Mesenchymal stem cell (in vitro differentiated cells and primary cell): ENCODE measurements around the gene PKNOX1.
"Not testable (repeated sequence)": the region's sequence is repeated elsewhere in the genome, so short reads cannot be mapped to it uniquely, and the experiment has no call there.

Experiments
- DNase-seq: peaks from one replicate; pipeline ENCODE4 v3.0.0-alpha.2; 2013
- H2AFZ ChIP-seq: one replicate; pipeline ENCODE4 v1.6.1; 2013; ENCODE audit warnings: low read depth, mild to moderate bottlenecking, control low read depth, inconsistent platforms, low read length, moderate library complexity
- H2AK5ac ChIP-seq: 2 replicates; pipeline ENCODE4 v1.6.1; 2013; ENCODE audit warnings: low read length, moderate library complexity, mild to moderate bottlenecking, inconsistent platforms; ENCODE audit not compliant: severe bottlenecking
- H2BK120ac ChIP-seq: one replicate; pipeline ENCODE4 v1.6.1; 2013; ENCODE audit warnings: low read depth, mild to moderate bottlenecking, inconsistent platforms, low read length, moderate library complexity
- H2BK12ac ChIP-seq, 2 experiments: one replicate each; pipeline ENCODE4 v1.6.1; 2013; ENCODE audit warnings: inconsistent platforms in 2 of 2, low read length in 2 of 2, mild to moderate bottlenecking in 2 of 2, moderate library complexity in 2 of 2, control low read depth in 1 of 2
- H2BK15ac ChIP-seq: one replicate; pipeline ENCODE4 v1.6.1; 2013; ENCODE audit warnings: mild to moderate bottlenecking, low read depth, inconsistent platforms; ENCODE audit not compliant: poor library complexity, severe bottlenecking
- H2BK5ac ChIP-seq: 2 replicates; pipeline ENCODE4 v1.6.1; 2013; ENCODE audit warnings: low read depth, mild to moderate bottlenecking, low read length, control low read depth, inconsistent platforms; ENCODE audit not compliant: poor library complexity, severe bottlenecking
- H3K14ac ChIP-seq, 2 experiments: one replicate each; pipeline ENCODE4 v1.6.1; 2013; ENCODE audit warnings: inconsistent platforms in 2 of 2, low read length in 2 of 2, control low read depth in 1 of 2, mild to moderate bottlenecking in 1 of 2, moderate library complexity in 1 of 2
- H3K18ac ChIP-seq, 2 experiments: one replicate each; pipeline ENCODE4 v1.6.1; 2013; ENCODE audit warnings: inconsistent platforms in 2 of 2, low read length in 2 of 2, control low read depth in 1 of 2, low read depth in 1 of 2, mild to moderate bottlenecking in 1 of 2
- H3K23ac ChIP-seq, 2 experiments: one replicate each; pipeline ENCODE4 v1.6.1; 2013; ENCODE audit warnings: inconsistent platforms in 2 of 2, low read length in 2 of 2, mild to moderate bottlenecking in 2 of 2, moderate library complexity in 2 of 2, control low read depth in 1 of 2
- H3K27ac ChIP-seq: 2 replicates; pipeline ENCODE4 v1.5.1; 2013; ENCODE audit warnings: mild to moderate bottlenecking, moderate library complexity, low read length, control low read depth, inconsistent platforms; ENCODE audit not compliant: poor library complexity, severe bottlenecking
- H3K27me3 ChIP-seq, 2 experiments: 2 replicates each; pipeline versions ENCODE4 v1.6.1 to v1.7.0; 2013; ENCODE audit warnings: low read length in 2 of 2, mild to moderate bottlenecking in 2 of 2, moderate library complexity in 2 of 2, control low read depth in 1 of 2, inconsistent platforms in 1 of 2; ENCODE audit not compliant: control insufficient read depth in 1 of 2, insufficient read depth in 1 of 2
- H3K36me3 ChIP-seq, 2 experiments: 2 replicates each; pipeline versions ENCODE4 v1.6.1 to v1.7.0; 2013; ENCODE audit warnings: low read length in 2 of 2, control low read depth in 1 of 2, inconsistent platforms in 1 of 2, low read depth in 1 of 2, mild to moderate bottlenecking in 1 of 2; ENCODE audit not compliant: insufficient read depth in 2 of 2, control insufficient read depth in 1 of 2
- H3K4ac ChIP-seq, 2 experiments: one replicate each; pipeline ENCODE4 v1.6.1; 2013; ENCODE audit warnings: inconsistent platforms in 2 of 2, low read length in 2 of 2, mild to moderate bottlenecking in 2 of 2, moderate library complexity in 2 of 2, control low read depth in 1 of 2, low read depth in 1 of 2
- H3K4me1 ChIP-seq: 2 replicates; pipeline ENCODE4 v1.6.1; 2013; ENCODE audit warnings: low read depth, low read length, control low read depth; ENCODE audit not compliant: control insufficient read depth, insufficient read depth
- H3K4me2 ChIP-seq: 2 replicates; pipeline ENCODE4 v1.6.1; 2013; ENCODE audit warnings: low read length, mild to moderate bottlenecking, inconsistent platforms; ENCODE audit not compliant: poor library complexity, severe bottlenecking
- H3K4me3 ChIP-seq, 2 experiments: 2 replicates each; pipeline versions ENCODE4 v1.5.1 to v1.7.0; 2013; ENCODE audit warnings: low read length in 2 of 2, mild to moderate bottlenecking in 2 of 2, control low read depth in 1 of 2, low read depth in 1 of 2; ENCODE audit not compliant: insufficient read depth in 1 of 2
- H3K79me1 ChIP-seq: replicated peaks from 2 replicates; pipeline ENCODE4 v1.6.1; 2013; ENCODE audit warnings: mild to moderate bottlenecking, control low read depth, low read length, inconsistent platforms; ENCODE audit not compliant: poor library complexity, severe bottlenecking
- H3K9ac ChIP-seq: 2 replicates; pipeline ENCODE4 v1.7.0; 2013; ENCODE audit warnings: mild to moderate bottlenecking, low read length, moderate library complexity
- H3K9me3 ChIP-seq: 2 replicates; pipeline ENCODE4 v1.7.0; 2013; ENCODE audit warnings: mild to moderate bottlenecking, low read length; ENCODE audit not compliant: control insufficient read depth
- H4K8ac ChIP-seq: one replicate; pipeline ENCODE4 v1.6.1; 2013; ENCODE audit warnings: inconsistent platforms, mild to moderate bottlenecking, low read length, moderate library complexity
- H4K91ac ChIP-seq: one replicate; pipeline ENCODE4 v1.6.1; 2013; ENCODE audit warnings: mild to moderate bottlenecking, low read length, inconsistent platforms
- WGBS: methylation state at CpG from one replicate; pipeline ENCODE4 v1.1.7; 2013; ENCODE audit warnings: mixed read lengths; 5-methylcytosine and 5-hydroxymethylcytosine counted together

The PKNOX1 gene

GRCh38 chr21:43006051-43006873, 31.9 kb downstream of the PKNOX1 start:
- H2AFZ ChIP-seq, H3K27me3 ChIP-seq, H3K23ac ChIP-seq, H4K91ac ChIP-seq, H3K9me3 ChIP-seq, H2BK15ac ChIP-seq, H2BK12ac ChIP-seq, H3K4me3 ChIP-seq, H2BK120ac ChIP-seq, H3K4ac ChIP-seq, H3K9ac ChIP-seq, H3K14ac ChIP-seq, H3K4me1 ChIP-seq, H3K27ac ChIP-seq, H3K4me2 ChIP-seq, H2BK5ac ChIP-seq, H2AK5ac ChIP-seq: not testable (repeated sequence)
- Histone ChIP-seq H3K79me1 (peaks cover 16% of the 10 kb centered on the region), H3K36me3 (peaks cover 17 to 46% of the 10 kb centered on the region in 2 experiments), H4K8ac (peak overlapping the region; percentile 29), H3K18ac (peak overlapping the region in 1 of 2 experiments; percentile 16)
- WGBS = 51% methylated on average over 14 of the region's 14 CpGs
- DNase-seq = peak; percentile 37

GRCh38 chr21:43006874-43007208, 32.5 kb downstream of the PKNOX1 start:
- Histone ChIP-seq H2BK5ac (no peak overlapping the region), H3K4me2 (no peak overlapping the region), H3K9me3 (no peaks in the 10 kb centered on the region), H3K27ac (no peak overlapping the region), H3K36me3 (peaks cover 22 to 52% of the 10 kb centered on the region in 2 experiments), H3K23ac (no peak overlapping the region), H3K4me3 (no peak overlapping the region), H2AFZ (no peak overlapping the region), H3K18ac (no peak overlapping the region), H2AK5ac (no peak overlapping the region), H2BK120ac (no peak overlapping the region), H3K4ac (no peak overlapping the region), H4K8ac (no peak overlapping the region), H3K14ac (no peak overlapping the region), H3K27me3 (no peaks in the 10 kb centered on the region), H3K9ac (no peak overlapping the region), H2BK12ac (no peak overlapping the region), H3K4me1 (peaks cover 5% of the 10 kb centered on the region), H3K79me1 (peaks cover 16% of the 10 kb centered on the region), H4K91ac (no peak overlapping the region), H2BK15ac (no peak overlapping the region)
- WGBS = 45% methylated on average over 4 of the region's 4 CpGs
- peak; percentile 36 for DNase-seq

DNA sequence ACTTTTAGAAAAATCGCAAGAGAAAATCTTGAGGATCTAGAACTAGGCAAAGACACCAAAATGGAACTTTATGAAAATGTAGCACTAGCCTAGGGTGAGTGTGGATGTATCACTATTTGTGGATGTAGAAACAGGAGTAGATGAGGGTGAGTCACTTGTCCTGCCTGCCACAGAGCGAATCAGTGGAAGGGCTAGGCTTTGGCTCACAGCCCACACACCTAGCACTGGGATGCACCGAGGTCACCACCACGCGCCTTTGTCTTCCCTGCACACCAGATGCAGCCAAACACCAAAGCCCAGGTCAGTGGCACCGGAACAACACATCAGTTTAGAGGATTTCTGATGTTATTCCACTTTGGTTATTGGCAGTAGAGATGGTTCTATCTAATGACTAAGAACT, 38.2 kb downstream of the PKNOX1 start:
- Histone ChIP-seq H3K79me1 (peaks cover 5% of the 10 kb centered on the region), H3K27me3 (no peaks in the 10 kb centered on the region), H2AK5ac (no peak overlapping the region), H4K8ac (no peak overlapping the region), H3K4me3 (no peak overlapping the region), H2BK120ac (no peak overlapping the region), H3K4me1 (peaks cover 2% of the 10 kb centered on the region), H3K4me2 (no peak overlapping the region), H3K18ac (no peak overlapping the region), H2BK15ac (no peak overlapping the region), H2BK12ac (no peak overlapping the region), H3K9ac (no peak overlapping the region), H3K27ac (no peak overlapping the region), H4K91ac (no peak overlapping the region), H2BK5ac (no peak overlapping the region), H3K9me3 (no peaks in the 10 kb centered on the region), H3K14ac (no peak overlapping the region), H3K36me3 (peaks cover 30 to 73% of the 10 kb centered on the region in 2 experiments), H3K23ac (no peak overlapping the region), H2AFZ (peak overlapping the region; percentile 2), H3K4ac (no peak overlapping the region)
- DNase-seq = no peak
- WGBS = 85% methylated on average over 5 of the region's 6 CpGs

GRCh38 chr21:43015906-43016540, 41.7 kb downstream of the PKNOX1 start:
- Histone ChIP-seq H3K79me1 (peaks cover 5% of the 10 kb centered on the region), H4K91ac (no peak overlapping the region)
- 94% methylated on average over 12 of the region's 13 CpGs for WGBS

More at GRCh38 chr21:43015906-43016540, 41.7 kb downstream of the PKNOX1 start:
- H3K23ac ChIP-seq = no peak overlapping the region
- H2BK12ac ChIP-seq = no peak overlapping the region
- H3K27ac ChIP-seq = no peak overlapping the region
- H4K8ac ChIP-seq = no peak overlapping the region
- H3K4me2 ChIP-seq = no peak overlapping the region
- no peak overlapping the region for H2AK5ac ChIP-seq
- no peak overlapping the region for H2BK15ac ChIP-seq
- no peak overlapping the region for H3K4me3 ChIP-seq
- H3K14ac ChIP-seq = no peak overlapping the region
- H2AFZ ChIP-seq = no peak overlapping the region
- DNase-seq = no peak
- H3K9me3 ChIP-seq = no peaks in the 10 kb centered on the region
- H3K27me3 ChIP-seq = no peaks in the 10 kb centered on the region
- peaks cover 38 to 76% of the 10 kb centered on the region in 2 experiments for H3K36me3 ChIP-seq
- H3K4ac ChIP-seq = no peak overlapping the region
- peaks cover 9% of the 10 kb centered on the region for H3K4me1 ChIP-seq
- no peak overlapping the region for H3K18ac ChIP-seq
- no peak overlapping the region for H2BK5ac ChIP-seq
- H3K9ac ChIP-seq = no peak overlapping the region
- H2BK120ac ChIP-seq = no peak overlapping the region
